Chondrocyte (in vitro differentiated cells): Measurements from ENCODE around the gene VPS13D. TPM values are rescaled to one million over a fixed set of nuclear protein-coding genes. Genes with fewer than 3 reads are reported as not detected.

Source experiments
- DNase-seq: peaks from one replicate; pipeline ENCODE4 v3.0.0; 2021; ENCODE audit warnings: mixed read lengths, low spot score
- H3K27ac Mint-ChIP-seq: one replicate; pipeline ENCODE4 v1.8.0; 2021; ENCODE audit warnings: mild to moderate bottlenecking, moderate library complexity, mixed read lengths; ENCODE audit not compliant: unreplicated experiment
- H3K27me3 Mint-ChIP-seq: 2 replicates; pipeline ENCODE4 v1.8.0; 2021; ENCODE audit warnings: low read depth, mixed read lengths
- H3K36me3 Mint-ChIP-seq: 2 replicates; pipeline ENCODE4 v1.8.0; 2021; ENCODE audit warnings: low read depth, mixed read lengths
- H3K4me1 Mint-ChIP-seq: 2 replicates; pipeline ENCODE4 v1.8.0; 2021; ENCODE audit warnings: low read depth, mild to moderate bottlenecking, mixed read lengths
- H3K4me3 Mint-ChIP-seq: one replicate; pipeline ENCODE4 v1.8.0; 2021; ENCODE audit warnings: mild to moderate bottlenecking, moderate library complexity, mixed read lengths; ENCODE audit not compliant: unreplicated experiment
- H3K9me3 Mint-ChIP-seq: 2 replicates; pipeline ENCODE4 v1.8.0; 2021; ENCODE audit warnings: low read depth, mixed read lengths
- total RNA-seq: library from RNA; stranded (reverse); gene quantifications from 3 replicates; pipeline ENCODE4 v1.2.1, GENCODE V29; 2021
- TF ChIP-seq, protein P1 (sequence below): fragments of 200-600 bp; sonication (generic); IDR thresholded peaks from 2 replicates; pipeline ENCODE4 v1.5.0; 2021; ENCODE audit warnings: antibody characterized with exemption, mild to moderate bottlenecking, moderate library complexity

The VPS13D gene
- total RNA-seq, 1 donor from 2014 or later = 40.0 TPM

DNA sequence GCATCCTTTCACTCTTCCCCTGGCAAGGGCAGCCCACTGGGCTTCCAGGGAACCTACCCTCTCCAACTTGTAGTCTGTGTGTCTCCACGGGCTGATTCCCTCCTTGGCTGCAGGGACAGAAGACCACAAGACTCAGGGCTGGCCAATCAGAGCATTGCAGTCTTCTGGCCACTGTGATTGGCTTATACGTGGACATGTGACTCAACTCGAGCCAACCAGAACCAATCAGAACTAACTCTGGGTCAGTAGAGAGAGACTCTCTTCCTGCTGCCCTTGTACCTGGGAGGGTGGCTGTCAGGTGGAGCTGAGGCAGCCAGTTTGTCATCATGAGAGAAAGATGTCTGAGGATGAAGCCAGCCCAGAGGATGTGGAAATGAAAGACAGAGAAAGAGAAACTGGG is 324.1 kb downstream of the VPS13D start:
- TF ChIP-seq, protein P1, sequence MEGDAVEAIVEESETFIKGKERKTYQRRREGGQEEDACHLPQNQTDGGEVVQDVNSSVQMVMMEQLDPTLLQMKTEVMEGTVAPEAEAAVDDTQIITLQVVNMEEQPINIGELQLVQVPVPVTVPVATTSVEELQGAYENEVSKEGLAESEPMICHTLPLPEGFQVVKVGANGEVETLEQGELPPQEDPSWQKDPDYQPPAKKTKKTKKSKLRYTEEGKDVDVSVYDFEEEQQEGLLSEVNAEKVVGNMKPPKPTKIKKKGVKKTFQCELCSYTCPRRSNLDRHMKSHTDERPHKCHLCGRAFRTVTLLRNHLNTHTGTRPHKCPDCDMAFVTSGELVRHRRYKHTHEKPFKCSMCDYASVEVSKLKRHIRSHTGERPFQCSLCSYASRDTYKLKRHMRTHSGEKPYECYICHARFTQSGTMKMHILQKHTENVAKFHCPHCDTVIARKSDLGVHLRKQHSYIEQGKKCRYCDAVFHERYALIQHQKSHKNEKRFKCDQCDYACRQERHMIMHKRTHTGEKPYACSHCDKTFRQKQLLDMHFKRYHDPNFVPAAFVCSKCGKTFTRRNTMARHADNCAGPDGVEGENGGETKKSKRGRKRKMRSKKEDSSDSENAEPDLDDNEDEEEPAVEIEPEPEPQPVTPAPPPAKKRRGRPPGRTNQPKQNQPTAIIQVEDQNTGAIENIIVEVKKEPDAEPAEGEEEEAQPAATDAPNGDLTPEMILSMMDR = no peak
- H3K36me3 Mint-ChIP-seq = no peaks in the 10 kb centered on the region
- no peak overlapping the region for H3K4me3 Mint-ChIP-seq
- H3K27ac Mint-ChIP-seq = no peak overlapping the region
- no peaks in the 10 kb centered on the region for H3K27me3 Mint-ChIP-seq
- DNase-seq = peak; percentile 10
- peaks cover 61% of the 10 kb centered on the region for H3K4me1 Mint-ChIP-seq
- no peaks in the 10 kb centered on the region for H3K9me3 Mint-ChIP-seq

DNA sequence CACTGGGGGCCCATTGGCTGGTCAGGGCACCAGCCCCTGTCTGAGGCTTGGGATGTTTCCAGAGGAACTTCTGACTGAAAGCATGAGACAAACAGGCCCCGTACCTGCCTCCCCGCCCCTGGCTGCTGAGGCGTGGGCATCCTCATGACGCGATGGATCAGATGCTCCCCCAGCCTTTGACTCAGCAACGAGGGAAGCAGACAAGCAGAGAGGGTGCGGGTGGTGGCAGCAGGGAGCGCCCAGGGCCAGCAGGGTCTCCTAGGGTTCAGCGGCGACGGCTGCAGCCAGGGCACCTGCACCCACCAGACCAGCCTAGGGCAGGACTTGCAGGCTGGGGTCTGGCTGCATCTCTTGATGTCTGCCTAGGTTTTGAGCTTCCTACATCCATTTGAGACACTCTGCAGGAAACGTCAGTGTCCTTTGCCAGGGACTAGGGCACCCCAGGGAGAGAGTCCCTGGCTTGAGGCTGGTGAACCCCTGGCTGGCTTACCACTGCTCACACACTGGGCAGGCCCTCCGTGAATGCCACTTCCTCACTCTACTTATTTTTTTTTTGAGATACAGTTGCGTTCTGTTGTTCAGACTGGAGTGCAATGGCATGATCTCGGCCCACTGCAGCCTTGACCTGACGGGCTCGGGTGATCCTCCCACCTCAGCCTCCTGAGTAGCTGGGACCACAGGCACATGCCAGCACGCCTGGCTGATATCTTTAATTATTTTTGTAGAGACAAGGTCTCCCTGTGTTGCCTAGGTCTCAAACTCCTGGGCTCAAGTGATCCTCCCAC is 324.9 kb downstream of the VPS13D start:
- TF ChIP-seq, protein P1 = no peak
- Mint-ChIP-seq H3K4me1 (peaks cover 54% of the 10 kb centered on the region), H3K4me3 (no peak overlapping the region), H3K36me3 (no peaks in the 10 kb centered on the region), H3K9me3 (no peaks in the 10 kb centered on the region), H3K27me3 (no peaks in the 10 kb centered on the region), H3K27ac (no peak overlapping the region)
- DNase-seq = peak; percentile 75

GRCh38 chr1:12555411-12556367 is 325.9 kb downstream of the VPS13D start:
- H3K36me3 Mint-ChIP-seq = no peaks in the 10 kb centered on the region
- H3K27me3 Mint-ChIP-seq = no peaks in the 10 kb centered on the region
- peak overlapping the region; percentile 32 for H3K27ac Mint-ChIP-seq
- TF ChIP-seq, protein P1 = no peak
- no peaks in the 10 kb centered on the region for H3K9me3 Mint-ChIP-seq
- peak; percentile 75 for DNase-seq
- H3K4me3 Mint-ChIP-seq = no peak overlapping the region
- peaks cover 47% of the 10 kb centered on the region for H3K4me1 Mint-ChIP-seq

DNA sequence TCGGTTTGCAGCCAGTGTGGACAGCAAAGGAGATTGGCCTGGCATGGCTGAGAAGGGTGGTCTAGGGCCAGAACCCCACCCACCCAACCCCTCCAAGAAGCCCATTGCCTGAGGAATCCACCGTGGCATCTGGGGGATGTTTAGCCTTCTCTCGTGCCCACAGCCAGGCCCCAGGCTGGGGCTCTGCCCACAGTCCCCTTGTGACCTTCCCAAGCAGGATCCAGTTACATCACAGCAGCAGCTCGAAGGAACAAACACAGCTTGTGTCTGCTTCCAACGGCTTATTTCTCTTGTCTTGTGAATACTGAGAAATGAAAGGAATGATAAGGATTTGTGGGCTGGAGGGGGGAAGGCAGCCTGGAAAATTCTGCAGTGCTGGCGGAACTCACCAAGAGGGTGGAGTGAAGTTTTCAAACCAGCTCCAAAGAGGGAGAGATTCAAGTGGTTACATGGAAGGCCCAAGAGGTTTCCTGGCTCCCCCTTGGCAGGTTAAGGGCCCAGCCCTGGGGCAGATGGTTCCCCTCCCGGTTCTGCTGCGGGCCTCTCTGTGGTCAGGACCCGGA is 326.6 kb downstream of the VPS13D start:
- DNase-seq = peak; percentile 54
- Mint-ChIP-seq H3K27me3 (no peaks in the 10 kb centered on the region), H3K4me1 (peaks cover 47% of the 10 kb centered on the region), H3K9me3 (no peaks in the 10 kb centered on the region), H3K4me3 (no peak overlapping the region), H3K36me3 (no peaks in the 10 kb centered on the region), H3K27ac (peak overlapping the region; percentile 86)
- TF ChIP-seq, protein P1 = no peak
